Lower leg skin (tissue), 3 donors: ENCODE measurements around the gene NBPF12.
"Not testable (repeated sequence)": the region's sequence is repeated elsewhere in the genome, so short reads cannot be mapped to it uniquely, and the experiment has no call there.

ENCODE experiments used
- CTCF ChIP-seq, 3 donors: fragments of 450-650 bp; IDR thresholded peaks; one replicate each; pipeline ENCODE4 v1.5.1; 2016; ENCODE audit warnings: antibody characterized with exemption in 3 of 3, mild to moderate bottlenecking in 3 of 3, moderate library complexity in 2 of 3
- POLR2A ChIP-seq, 2 donors: fragments of 450-650 bp; IDR thresholded peaks; one replicate each; pipeline ENCODE4 v1.6.1; 2016 to 2017; ENCODE audit warnings: antibody characterized with exemption in 2 of 2, mild to moderate bottlenecking in 1 of 2, moderate library complexity in 1 of 2

DNA sequence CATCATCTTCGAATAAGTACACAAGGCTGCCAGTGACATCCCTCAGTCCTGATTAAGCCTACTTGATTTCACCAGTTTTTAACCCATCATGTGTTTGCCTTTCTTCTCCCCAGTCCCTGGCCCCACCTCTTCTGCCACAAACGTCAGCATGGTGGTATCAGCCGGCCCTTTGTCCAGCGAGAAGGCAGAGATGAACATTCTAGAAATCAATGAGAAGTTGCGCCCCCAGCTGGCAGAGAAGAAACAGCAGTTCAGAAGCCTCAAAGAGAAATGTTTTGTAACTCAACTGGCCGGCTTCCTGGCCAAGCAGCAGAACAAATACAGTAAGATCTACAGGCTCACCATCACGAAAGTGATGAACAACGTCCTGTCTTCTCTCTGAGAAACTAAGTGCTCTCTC, 28.2 kb downstream of the NBPF12 start:
- TF ChIP-seq CTCF, POLR2A (IDR thresholded peaks at IDR 0.05): not testable (repeated sequence)
